Stimulated activated naive CD4-positive, alpha-beta T cell treated with Interleukin-2 at 50 U/mL for 16 hours (primary cell): Measurements from ENCODE around the gene ZFPM1.
A peak's percentile ranks its signal among the peaks of the same experiment; 100 is the strongest.
"Not testable (repeated sequence)": the region's sequence is repeated elsewhere in the genome, so short reads cannot be mapped to it uniquely, and the experiment has no call there.

ENCODE experiments used
- DNase-seq: peaks from one replicate; lab custom pipeline; 2025; lab: John Stamatoyannopoulos, UW

Gene ZFPM1

GRCh38 chr16:88514526-88515232 is 61.6 kb downstream of the ZFPM1 start:
- DNase-seq = no peak

GRCh38 chr16:88515371-88515770 is 62.3 kb downstream of the ZFPM1 start:
- no peak for DNase-seq

GRCh38 chr16:88515925-88516594 is 63.0 kb downstream of the ZFPM1 start:
- DNase-seq = no peak

- DNase-seq = no peak
Measured at GRCh38 chr16:88516601-88517061, 63.6 kb downstream of the ZFPM1 start.

GRCh38 chr16:88517208-88517774 is 64.2 kb downstream of the ZFPM1 start:
- DNase-seq = not testable (repeated sequence)

GRCh38 chr16:88518411-88519111 is 65.5 kb downstream of the ZFPM1 start:
- DNase-seq = not testable (repeated sequence)

- no peak for DNase-seq
Measured at GRCh38 chr16:88519240-88519639, 66.2 kb downstream of the ZFPM1 start.

GRCh38 chr16:88519938-88520653 is 67.0 kb downstream of the ZFPM1 start:
- no peak for DNase-seq

- DNase-seq = no peak
Measured at GRCh38 chr16:88521674-88522073, 68.6 kb downstream of the ZFPM1 start.

- no peak for DNase-seq
Measured at GRCh38 chr16:88522276-88522949, 69.3 kb downstream of the ZFPM1 start.

GRCh38 chr16:88523309-88524161 is 70.5 kb downstream of the ZFPM1 start:
- no peak for DNase-seq

- DNase-seq = no peak
Measured at GRCh38 chr16:88524274-88524972, 71.3 kb downstream of the ZFPM1 start.

- DNase-seq = no peak
Measured at GRCh38 chr16:88524973-88525662, 72.0 kb downstream of the ZFPM1 start.

GRCh38 chr16:88525663-88525990 is 72.5 kb downstream of the ZFPM1 start:
- no peak for DNase-seq

GRCh38 chr16:88526008-88526905 is 73.2 kb downstream of the ZFPM1 start:
- DNase-seq = no peak

- no peak for DNase-seq
Measured at GRCh38 chr16:88526906-88527185, 73.8 kb downstream of the ZFPM1 start.

- DNase-seq = peak; percentile 29
Measured at GRCh38 chr16:88527186-88527936, 74.3 kb downstream of the ZFPM1 start.
